ENCODE data around the gene TRAK2. TPM values are rescaled to one million over a fixed set of nuclear protein-coding genes. Genes with fewer than 3 reads are reported as not detected.
A peak's percentile ranks its signal among the peaks of the same experiment; 100 is the strongest.

TRAK2 gene
- total RNA-seq, 4 donors from 2014 or later = 16.1 to 46.7 (median 26.5) TPM

DNA sequence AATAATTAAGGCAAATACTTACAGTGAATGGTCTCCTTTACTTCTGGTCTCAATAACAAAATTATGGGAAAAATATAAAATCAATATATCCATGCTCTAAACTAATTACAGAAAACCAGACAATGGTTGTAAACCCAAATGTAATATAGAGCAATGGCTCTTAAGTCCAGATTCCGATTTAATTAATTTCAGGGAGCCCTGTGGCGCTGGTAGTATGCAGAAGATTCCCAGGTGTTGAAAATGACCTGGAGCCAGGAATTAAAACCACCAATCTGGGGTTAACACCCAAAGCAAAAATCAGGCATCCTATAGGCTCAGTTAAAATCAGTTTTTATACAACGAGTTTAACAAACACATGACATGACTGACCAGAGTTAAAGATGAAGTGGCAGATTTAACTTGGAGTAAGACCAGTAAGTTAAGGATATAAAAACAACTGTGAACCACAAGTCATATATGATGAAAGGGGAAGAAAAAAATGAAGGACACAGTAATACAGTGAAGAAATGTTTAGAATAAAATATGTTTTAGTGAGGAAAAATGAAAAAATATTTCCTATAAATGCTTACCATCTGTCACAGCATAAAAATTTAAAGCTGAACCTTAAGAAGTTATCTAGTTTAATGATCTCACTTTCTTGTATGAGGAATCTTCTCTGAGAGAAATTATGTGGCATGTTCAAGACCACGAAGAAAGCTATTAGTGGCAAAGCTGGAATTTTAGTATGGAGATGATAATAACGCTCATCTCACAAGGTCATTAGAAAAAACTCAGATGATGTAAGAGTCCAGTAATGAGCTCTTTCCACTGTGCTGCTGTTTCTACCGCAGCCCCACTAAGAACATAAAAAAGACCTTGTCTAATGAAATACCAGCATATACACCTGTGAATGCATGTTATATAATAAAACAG lies 48.4 kb downstream of the TRAK2 start:
- intact Hi-C loops (cut with DNase I; ENCODE audit: low total_unique reads) (loop anchor here (10.0 kb wide), 1 partner anchor 242 kb away; the partner anchor contains the start of gene TMEM237), in situ Hi-C loops (cut with MboI; ENCODE audit: low sequenced_read_pairs in 4 of 4) (no loop called here)
- ATAC-seq = no peak
- no peaks in the 10 kb centered on the region for H3K9me3 ChIP-seq
- no peak overlapping the region for H3K4me3 ChIP-seq
- H3K36me3 ChIP-seq = peaks cover 0 to 12% of the 10 kb centered on the region in 2 donors
- no peaks in the 10 kb centered on the region for H3K27me3 ChIP-seq
- H3K27ac ChIP-seq = peak overlapping the region in 1 of 4 donors; percentile 2
- peaks cover 52 to 69% of the 10 kb centered on the region in 2 donors for H3K4me1 ChIP-seq
- TF ChIP-seq, protein P1, sequence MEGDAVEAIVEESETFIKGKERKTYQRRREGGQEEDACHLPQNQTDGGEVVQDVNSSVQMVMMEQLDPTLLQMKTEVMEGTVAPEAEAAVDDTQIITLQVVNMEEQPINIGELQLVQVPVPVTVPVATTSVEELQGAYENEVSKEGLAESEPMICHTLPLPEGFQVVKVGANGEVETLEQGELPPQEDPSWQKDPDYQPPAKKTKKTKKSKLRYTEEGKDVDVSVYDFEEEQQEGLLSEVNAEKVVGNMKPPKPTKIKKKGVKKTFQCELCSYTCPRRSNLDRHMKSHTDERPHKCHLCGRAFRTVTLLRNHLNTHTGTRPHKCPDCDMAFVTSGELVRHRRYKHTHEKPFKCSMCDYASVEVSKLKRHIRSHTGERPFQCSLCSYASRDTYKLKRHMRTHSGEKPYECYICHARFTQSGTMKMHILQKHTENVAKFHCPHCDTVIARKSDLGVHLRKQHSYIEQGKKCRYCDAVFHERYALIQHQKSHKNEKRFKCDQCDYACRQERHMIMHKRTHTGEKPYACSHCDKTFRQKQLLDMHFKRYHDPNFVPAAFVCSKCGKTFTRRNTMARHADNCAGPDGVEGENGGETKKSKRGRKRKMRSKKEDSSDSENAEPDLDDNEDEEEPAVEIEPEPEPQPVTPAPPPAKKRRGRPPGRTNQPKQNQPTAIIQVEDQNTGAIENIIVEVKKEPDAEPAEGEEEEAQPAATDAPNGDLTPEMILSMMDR (IDR thresholded peaks at IDR 0.05 in 4 of 5, conservative IDR thresholded peaks at IDR 0.05 in 1 of 5) = no peak
- no peak for TF ChIP-seq POLR2A (IDR thresholded peaks at IDR 0.05)
- no peak for DNase-seq

DNA sequence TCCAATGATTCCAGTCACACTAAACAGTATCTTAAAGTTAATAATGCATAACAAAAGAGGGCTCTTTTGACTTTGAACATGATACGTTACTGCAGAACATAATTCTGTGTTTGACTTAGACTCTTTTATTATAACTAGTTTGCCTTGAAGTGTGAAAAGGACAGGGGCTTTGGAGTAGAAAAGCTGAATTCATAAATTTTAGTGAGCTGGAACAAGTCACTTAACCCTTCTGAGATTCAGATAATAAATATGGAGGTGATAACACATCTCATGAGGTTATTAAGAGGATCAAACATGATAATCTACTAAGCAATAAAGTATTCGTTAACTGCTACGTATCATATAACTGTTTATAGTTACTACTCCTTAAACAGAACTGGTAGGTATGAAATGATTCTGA lies 49.4 kb downstream of the TRAK2 start:
- in situ Hi-C loops (cut with MboI; ENCODE audit: low sequenced_read_pairs in 4 of 4) (no loop called here), intact Hi-C loops (cut with DNase I; ENCODE audit: low total_unique reads) (loop anchor here (10.0 kb wide), 1 partner anchor 243 kb away; the partner anchor contains the start of gene TMEM237)
- Histone ChIP-seq H3K27me3 (no peaks in the 10 kb centered on the region), H3K36me3 (peaks cover 0 to 23% of the 10 kb centered on the region in 2 donors), H3K4me1 (peaks cover 46 to 60% of the 10 kb centered on the region in 2 donors), H3K4me3 (no peak overlapping the region), H3K27ac (no peak overlapping the region), H3K9me3 (no peaks in the 10 kb centered on the region)
- DNase-seq (no peak), ATAC-seq (no peak)
- no peak for TF ChIP-seq POLR2A (IDR thresholded peaks at IDR 0.05)
- TF ChIP-seq, protein P1 (IDR thresholded peaks at IDR 0.05 in 4 of 5, conservative IDR thresholded peaks at IDR 0.05 in 1 of 5) = no peak

DNA sequence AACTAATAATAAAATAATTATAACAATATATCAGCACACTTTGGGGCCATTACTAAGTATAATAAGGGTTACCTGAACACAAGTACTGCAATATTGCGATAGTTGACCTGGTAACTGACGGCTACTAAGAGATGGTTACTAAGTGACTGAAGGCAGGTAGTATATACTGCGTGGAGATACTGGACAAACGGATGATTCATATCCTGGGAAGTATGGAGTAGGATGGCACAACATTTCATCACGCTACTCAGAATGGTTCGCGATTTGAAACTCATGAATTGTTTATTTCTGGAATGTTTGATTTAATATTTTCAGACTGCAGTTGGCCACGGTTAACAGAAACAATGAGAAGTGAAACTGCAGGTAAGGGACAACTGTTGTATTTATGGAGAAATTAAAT lies 54.7 kb downstream of the TRAK2 start:
- no peak for DNase-seq
- Histone ChIP-seq H3K27me3 (no peaks in the 10 kb centered on the region), H3K36me3 (peaks cover 0 to 75% of the 10 kb centered on the region in 2 donors), H3K27ac (no peak overlapping the region), H3K4me1 (peaks cover 6 to 11% of the 10 kb centered on the region in 2 donors), H3K4me3 (no peak overlapping the region), H3K9me3 (no peaks in the 10 kb centered on the region)
- TF ChIP-seq POLR2A (IDR thresholded peaks at IDR 0.05) = no peak
- TF ChIP-seq, protein P1 (IDR thresholded peaks at IDR 0.05 in 4 of 5, conservative IDR thresholded peaks at IDR 0.05 in 1 of 5) = no peak
- in situ Hi-C loops (cut with MboI; ENCODE audit: low sequenced_read_pairs in 4 of 4) (no loop called here), intact Hi-C loops (cut with DNase I; ENCODE audit: low total_unique reads) (no loop called here)
- ATAC-seq = no peak

DNA sequence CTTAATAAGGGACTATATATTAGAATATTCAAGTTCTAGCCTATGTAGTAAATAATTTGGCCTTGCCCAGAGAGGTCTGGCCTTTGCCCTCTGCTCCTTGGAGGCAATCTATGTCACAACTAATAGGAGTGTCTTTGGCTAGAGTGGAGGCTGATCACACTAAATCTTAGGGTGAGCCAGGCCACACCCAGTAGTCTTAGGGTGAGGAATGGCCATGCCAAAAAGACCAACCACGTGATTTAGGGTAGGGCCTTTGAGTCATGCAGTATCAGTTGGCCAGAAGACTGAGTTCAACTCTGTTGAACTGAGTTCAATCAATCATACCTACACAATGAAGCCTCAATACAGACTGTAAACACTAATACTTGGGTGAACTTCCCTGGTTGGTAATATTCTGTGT lies 68.1 kb downstream of the TRAK2 start:
- Histone ChIP-seq H3K4me1 (no peaks in the 10 kb centered on the region), H3K4me3 (no peak overlapping the region), H3K27ac (no peak overlapping the region), H3K27me3 (no peaks in the 10 kb centered on the region), H3K36me3 (peaks cover 0 to 87% of the 10 kb centered on the region in 2 donors), H3K9me3 (no peaks in the 10 kb centered on the region)
- no peak for DNase-seq
- ATAC-seq = no peak
- intact Hi-C loops (cut with DNase I; ENCODE audit: low total_unique reads) (no loop called here), in situ Hi-C loops (cut with MboI; ENCODE audit: low sequenced_read_pairs in 4 of 4) (no loop called here)
- TF ChIP-seq, protein P1 (IDR thresholded peaks at IDR 0.05 in 4 of 5, conservative IDR thresholded peaks at IDR 0.05 in 1 of 5) = no peak
- TF ChIP-seq POLR2A (IDR thresholded peaks at IDR 0.05) = no peak

Measured in gastrocnemius medialis (tissue), 4 donors.